ENCODE results near the gene MARF1.

DNA sequence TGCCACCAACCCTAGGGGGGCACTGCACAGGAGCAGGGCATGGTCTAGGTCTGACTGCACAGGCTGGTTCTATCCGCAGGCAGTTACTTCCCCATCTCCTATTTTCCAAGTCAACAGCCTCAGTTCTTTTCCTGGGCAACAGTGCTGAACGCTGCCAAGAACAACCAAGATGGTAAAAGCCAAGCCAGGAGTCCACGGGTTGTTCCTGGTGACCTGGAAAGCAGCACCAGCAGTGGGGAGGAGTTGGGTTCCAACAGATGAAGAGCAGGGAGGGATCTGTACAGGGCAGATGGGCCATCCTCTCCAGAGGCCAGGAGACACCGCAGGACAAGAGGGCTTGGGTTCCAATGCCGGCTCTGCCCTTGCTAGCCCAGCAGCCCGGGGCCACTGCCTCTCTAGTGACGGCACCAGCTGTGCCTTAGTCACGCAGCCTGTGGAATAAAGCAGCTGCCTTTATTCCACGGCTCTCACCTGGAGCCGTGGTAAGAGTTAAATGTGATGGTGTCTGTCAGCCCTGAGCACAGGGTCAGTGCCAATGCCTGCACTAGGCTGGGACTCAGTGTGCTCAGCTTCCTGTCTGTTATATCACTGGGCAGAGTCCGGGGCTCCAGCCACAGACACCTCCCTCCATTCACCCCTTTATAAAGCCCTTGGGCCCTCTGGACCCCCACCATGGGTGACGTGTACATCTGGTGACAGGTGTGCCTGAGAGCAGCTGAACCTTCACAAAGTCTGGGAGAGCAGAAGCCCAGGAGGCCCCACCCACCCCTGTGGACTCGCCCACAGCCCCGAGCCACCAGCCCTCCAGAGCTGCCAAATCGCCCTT, 44.9 kb downstream of the MARF1 start:
- TF ChIP-seq, protein P1, sequence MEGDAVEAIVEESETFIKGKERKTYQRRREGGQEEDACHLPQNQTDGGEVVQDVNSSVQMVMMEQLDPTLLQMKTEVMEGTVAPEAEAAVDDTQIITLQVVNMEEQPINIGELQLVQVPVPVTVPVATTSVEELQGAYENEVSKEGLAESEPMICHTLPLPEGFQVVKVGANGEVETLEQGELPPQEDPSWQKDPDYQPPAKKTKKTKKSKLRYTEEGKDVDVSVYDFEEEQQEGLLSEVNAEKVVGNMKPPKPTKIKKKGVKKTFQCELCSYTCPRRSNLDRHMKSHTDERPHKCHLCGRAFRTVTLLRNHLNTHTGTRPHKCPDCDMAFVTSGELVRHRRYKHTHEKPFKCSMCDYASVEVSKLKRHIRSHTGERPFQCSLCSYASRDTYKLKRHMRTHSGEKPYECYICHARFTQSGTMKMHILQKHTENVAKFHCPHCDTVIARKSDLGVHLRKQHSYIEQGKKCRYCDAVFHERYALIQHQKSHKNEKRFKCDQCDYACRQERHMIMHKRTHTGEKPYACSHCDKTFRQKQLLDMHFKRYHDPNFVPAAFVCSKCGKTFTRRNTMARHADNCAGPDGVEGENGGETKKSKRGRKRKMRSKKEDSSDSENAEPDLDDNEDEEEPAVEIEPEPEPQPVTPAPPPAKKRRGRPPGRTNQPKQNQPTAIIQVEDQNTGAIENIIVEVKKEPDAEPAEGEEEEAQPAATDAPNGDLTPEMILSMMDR (IDR thresholded peaks at IDR 0.05), result no peak
- TF ChIP-seq POLR2A (IDR thresholded peaks at IDR 0.05), result no peak

Measured in esophagus squamous epithelium (tissue), 4 donors.